ENCODE data around the gene SAG.

GRCh38 chr2:233373316-233373715, 65.7 kb downstream of the SAG start:
- TF ChIP-seq CTCF (IDR thresholded peaks at IDR 0.05) (no peak), POLR2A (IDR thresholded peaks at IDR 0.05; ENCODE audit: low read depth) (no peak), POLR2AphosphoS5 (IDR thresholded peaks at IDR 0.05) (no peak), EP300 (IDR thresholded peaks at IDR 0.05) (no peak)
